CD4-positive, CD25-positive, alpha-beta regulatory T cell (primary cell): Measurements from ENCODE around the gene CSMD2. TPM values are rescaled to one million over a fixed set of nuclear protein-coding genes. Genes with fewer than 3 reads are reported as not detected.

Experiments
- ATAC-seq, 2 donors: fragments of 150-1000 bp; cut with Tn5 transposase; one replicate each; pipeline ENCODE4 v1.10.0; 2021; ENCODE audit warnings: low read depth in 2 of 2, moderate number of reproducible peaks in 2 of 2, moderate library complexity in 1 of 2
- DNase-seq, 3 donors: peaks; one replicate each; pipeline versions ENCODE4 v3.0.0 to v3.0.0-alpha.2; 2012 to 2022; ENCODE audit warnings: mixed read lengths in 1 of 3
- H3K27ac ChIP-seq: one replicate; pipeline ENCODE4 v1.7.0; 2013; ENCODE audit warnings: mild to moderate bottlenecking, low read length; ENCODE audit not compliant: insufficient read depth, poor library complexity, severe bottlenecking
- H3K27me3 ChIP-seq: one replicate; pipeline ENCODE4 v1.7.0; 2013; ENCODE audit warnings: low read length; ENCODE audit not compliant: control insufficient read depth, insufficient read depth
- H3K36me3 ChIP-seq: one replicate; pipeline ENCODE4 v1.7.0; 2013; ENCODE audit warnings: mild to moderate bottlenecking, low read length, moderate library complexity; ENCODE audit not compliant: control insufficient read depth, insufficient read depth
- H3K4me1 ChIP-seq: 2 replicates; pipeline ENCODE4 v1.7.0; 2013; ENCODE audit warnings: mild to moderate bottlenecking, low read length; ENCODE audit not compliant: insufficient read depth, control insufficient read depth, poor library complexity, severe bottlenecking
- H3K4me3 ChIP-seq: one replicate; pipeline ENCODE4 v1.7.0; 2013; ENCODE audit warnings: low read depth, mild to moderate bottlenecking, low read length, moderate library complexity
- H3K9me3 ChIP-seq, 2 experiments: 1 replicate in 1 of 2; 2 replicates in 1 of 2; pipeline ENCODE4 v1.7.0; 2013; ENCODE audit warnings: low read length in 2 of 2, mild to moderate bottlenecking in 1 of 2, moderate library complexity in 1 of 2; ENCODE audit not compliant: control insufficient read depth in 2 of 2
- H3K27ac Mint-ChIP-seq, 3 donors: one replicate each; pipeline ENCODE4 v1.8.0; 2020 to 2022; ENCODE audit warnings: mild to moderate bottlenecking in 3 of 3, mixed read lengths in 3 of 3, moderate library complexity in 2 of 3
- H3K27me3 Mint-ChIP-seq: one replicate; pipeline ENCODE4 v1.8.0; 2022; ENCODE audit warnings: mild to moderate bottlenecking, mixed read lengths
- H3K36me3 Mint-ChIP-seq: one replicate; pipeline ENCODE4 v1.8.0; 2020; ENCODE audit warnings: mixed read lengths
- H3K4me1 Mint-ChIP-seq, 4 donors: one replicate each; pipeline ENCODE4 v1.8.0; 2020 to 2022; ENCODE audit warnings: mixed read lengths in 4 of 4, mild to moderate bottlenecking in 1 of 4
- H3K4me3 Mint-ChIP-seq, 4 donors: one replicate each; pipeline ENCODE4 v1.8.0; 2020 to 2022; ENCODE audit warnings: mild to moderate bottlenecking in 4 of 4, mixed read lengths in 4 of 4, moderate library complexity in 3 of 4
- H3K9me3 Mint-ChIP-seq, 7 donors: one replicate each; pipeline ENCODE4 v1.8.0; 2020 to 2022; ENCODE audit warnings: mixed read lengths in 7 of 7, mild to moderate bottlenecking in 3 of 7, moderate library complexity in 2 of 7
- polyA plus RNA-seq, 4 donors: library from polyadenylated mRNA; unstranded; fragments of 300-500 nt; fragmentation: Illumina TruSeq; gene quantifications; one replicate each; pipeline ENCODE4 v1.2.3, GENCODE V29; 2021
- total RNA-seq: library from RNA; stranded (reverse); gene quantifications from one replicate; pipeline ENCODE4 v1.2.3, GENCODE V29; 2022

The CSMD2 gene
- total and polyA plus RNA-seq, 5 donors from 2014 or later = not detected

- Mint-ChIP-seq H3K27me3 (peaks cover 5% of the 10 kb centered on the region), H3K27ac (no peak overlapping the region), H3K4me3 (peak overlapping the region in 1 of 4 donors; percentile 38), H3K4me1 (no peaks in the 10 kb centered on the region), H3K36me3 (no peaks in the 10 kb centered on the region), H3K9me3 (no peaks in the 10 kb centered on the region)
- Histone ChIP-seq H3K27me3 (peaks cover 2% of the 10 kb centered on the region), H3K4me1 (no peaks in the 10 kb centered on the region), H3K27ac (no peak overlapping the region), H3K4me3 (no peak overlapping the region), H3K9me3 (no peaks in the 10 kb centered on the region), H3K36me3 (no peaks in the 10 kb centered on the region)
- DNase-seq (no peak), ATAC-seq (no peak)
Measured at GRCh38 chr1:33601751-33602150, 563.3 kb downstream of the CSMD2 start.

DNA sequence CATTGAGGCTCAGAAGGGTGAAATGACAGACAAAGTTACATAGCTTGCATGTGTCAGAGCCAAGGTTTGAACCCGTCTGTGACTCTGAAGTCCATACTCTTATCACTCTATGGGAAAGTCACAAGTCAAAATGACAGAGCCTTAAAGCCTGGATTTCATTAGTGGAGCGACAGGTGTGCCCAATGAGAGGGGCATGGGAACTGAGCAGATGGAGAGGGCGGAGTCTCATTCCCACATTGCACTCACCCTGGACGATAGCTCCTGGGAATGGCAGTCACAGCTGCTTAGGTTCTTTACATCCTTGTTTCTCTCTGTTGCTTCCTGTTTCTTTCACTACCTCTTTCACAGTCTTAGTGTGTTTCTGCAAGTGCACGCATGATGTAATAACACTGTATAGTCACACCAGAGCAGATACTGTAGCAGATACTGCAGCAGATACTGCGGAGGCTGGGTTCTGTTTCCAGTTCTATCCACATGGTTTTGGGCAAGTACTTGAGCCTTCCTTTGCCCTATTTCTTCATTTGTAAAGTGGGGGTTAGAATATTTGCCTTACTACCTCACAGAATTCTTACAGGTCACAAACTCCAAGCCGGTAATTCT is 565.4 kb downstream of the CSMD2 start:
- peaks cover 5% of the 10 kb centered on the region for H3K27me3 Mint-ChIP-seq
- no peaks in the 10 kb centered on the region for H3K9me3 ChIP-seq
- H3K4me3 ChIP-seq = no peak overlapping the region
- no peaks in the 10 kb centered on the region for H3K36me3 Mint-ChIP-seq
- H3K4me3 Mint-ChIP-seq = no peak overlapping the region
- H3K4me1 Mint-ChIP-seq = no peaks in the 10 kb centered on the region
- no peak overlapping the region for H3K27ac Mint-ChIP-seq
- H3K27me3 ChIP-seq = peaks cover 2% of the 10 kb centered on the region
- no peaks in the 10 kb centered on the region for H3K36me3 ChIP-seq
- H3K27ac ChIP-seq = no peak overlapping the region
- ATAC-seq = no peak
- no peaks in the 10 kb centered on the region for H3K4me1 ChIP-seq
- no peak for DNase-seq
- H3K9me3 Mint-ChIP-seq = no peaks in the 10 kb centered on the region

DNA sequence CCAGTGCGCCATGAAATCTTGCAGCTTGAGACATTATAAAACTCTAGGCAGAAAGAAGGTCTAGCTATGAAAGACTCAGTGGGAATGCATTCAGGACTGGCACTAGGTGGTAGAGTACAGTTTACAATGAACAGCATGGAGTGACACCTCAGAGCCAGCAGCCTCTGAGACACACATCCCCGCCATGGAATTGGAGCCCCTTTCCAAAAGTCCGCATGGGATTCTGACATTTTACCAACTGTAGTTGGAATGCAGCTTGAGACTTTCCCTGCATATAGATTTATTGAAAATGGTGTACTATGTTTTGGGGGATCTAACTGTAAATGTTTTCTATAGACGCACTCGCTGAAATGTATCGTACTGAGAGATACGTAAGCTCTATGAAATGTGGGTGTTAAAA is 576.3 kb downstream of the CSMD2 start:
- Mint-ChIP-seq H3K27me3 (no peaks in the 10 kb centered on the region), H3K9me3 (no peaks in the 10 kb centered on the region), H3K27ac (no peak overlapping the region), H3K4me1 (no peaks in the 10 kb centered on the region), H3K36me3 (no peaks in the 10 kb centered on the region), H3K4me3 (no peak overlapping the region)
- Histone ChIP-seq H3K27ac (no peak overlapping the region), H3K9me3 (no peaks in the 10 kb centered on the region), H3K4me3 (no peak overlapping the region), H3K4me1 (no peaks in the 10 kb centered on the region), H3K27me3 (no peaks in the 10 kb centered on the region), H3K36me3 (no peaks in the 10 kb centered on the region)
- DNase-seq (no peak), ATAC-seq (no peak)

- ATAC-seq (no peak), DNase-seq (no peak)
- Histone ChIP-seq H3K4me3 (no peak overlapping the region), H3K27ac (no peak overlapping the region), H3K9me3 (no peaks in the 10 kb centered on the region), H3K27me3 (no peaks in the 10 kb centered on the region), H3K4me1 (no peaks in the 10 kb centered on the region), H3K36me3 (no peaks in the 10 kb centered on the region)
- H3K4me1 Mint-ChIP-seq = no peaks in the 10 kb centered on the region
- H3K27ac Mint-ChIP-seq = no peak overlapping the region
- H3K27me3 Mint-ChIP-seq = no peaks in the 10 kb centered on the region
- no peak overlapping the region for H3K4me3 Mint-ChIP-seq
- H3K36me3 Mint-ChIP-seq = no peaks in the 10 kb centered on the region
- no peaks in the 10 kb centered on the region for H3K9me3 Mint-ChIP-seq
Measured at GRCh38 chr1:33586795-33587194, 578.2 kb downstream of the CSMD2 start.

- Histone ChIP-seq H3K4me3 (no peak overlapping the region), H3K27me3 (no peaks in the 10 kb centered on the region), H3K27ac (no peak overlapping the region), H3K9me3 (no peaks in the 10 kb centered on the region), H3K36me3 (no peaks in the 10 kb centered on the region), H3K4me1 (no peaks in the 10 kb centered on the region)
- H3K27ac Mint-ChIP-seq = peak overlapping the region in 1 of 3 donors; percentile 45
- no peak for ATAC-seq
- H3K4me3 Mint-ChIP-seq = no peak overlapping the region
- no peak for DNase-seq
- no peaks in the 10 kb centered on the region for H3K36me3 Mint-ChIP-seq
- no peaks in the 10 kb centered on the region for H3K27me3 Mint-ChIP-seq
- no peaks in the 10 kb centered on the region for H3K4me1 Mint-ChIP-seq
- H3K9me3 Mint-ChIP-seq = no peaks in the 10 kb centered on the region
Measured at GRCh38 chr1:33586106-33586505, 578.9 kb downstream of the CSMD2 start.

DNA sequence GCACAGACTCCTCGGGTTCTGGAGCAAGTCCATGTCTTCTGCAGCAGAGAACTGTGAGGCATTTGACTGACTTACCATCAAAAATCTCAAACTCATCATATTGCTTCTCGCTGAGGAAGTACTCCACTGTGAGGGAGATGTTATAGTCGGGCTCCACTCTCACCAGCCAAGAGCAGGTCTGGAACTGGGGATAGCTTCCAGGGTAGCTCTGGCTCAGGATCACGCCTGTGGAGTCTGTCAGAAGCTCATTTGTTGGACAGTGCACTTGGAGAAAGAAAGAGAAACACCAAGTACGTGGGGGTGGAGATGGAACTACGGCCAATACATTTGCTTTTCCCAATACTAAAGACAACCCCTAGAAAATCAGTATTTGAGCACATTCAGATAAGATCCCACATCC is 581.5 kb downstream of the CSMD2 start:
- no peaks in the 10 kb centered on the region for H3K4me1 ChIP-seq
- DNase-seq = no peak
- Mint-ChIP-seq H3K36me3 (no peaks in the 10 kb centered on the region), H3K4me1 (no peaks in the 10 kb centered on the region), H3K4me3 (no peak overlapping the region), H3K27ac (no peak overlapping the region), H3K9me3 (no peaks in the 10 kb centered on the region), H3K27me3 (no peaks in the 10 kb centered on the region)
- no peaks in the 10 kb centered on the region for H3K9me3 ChIP-seq
- no peak for ATAC-seq
- H3K4me3 ChIP-seq = no peak overlapping the region
- H3K27ac ChIP-seq = no peak overlapping the region
- no peaks in the 10 kb centered on the region for H3K36me3 ChIP-seq
- no peaks in the 10 kb centered on the region for H3K27me3 ChIP-seq

- no peaks in the 10 kb centered on the region for H3K36me3 Mint-ChIP-seq
- DNase-seq (no peak), ATAC-seq (no peak)
- Histone ChIP-seq H3K27me3 (peaks cover 8% of the 10 kb centered on the region), H3K27ac (no peak overlapping the region), H3K4me3 (no peak overlapping the region), H3K9me3 (no peaks in the 10 kb centered on the region), H3K36me3 (no peaks in the 10 kb centered on the region), H3K4me1 (no peaks in the 10 kb centered on the region)
- H3K4me3 Mint-ChIP-seq = no peak overlapping the region
- peaks cover 0 to 2% (median 0%) of the 10 kb centered on the region in 7 donors for H3K9me3 Mint-ChIP-seq
- H3K27ac Mint-ChIP-seq = no peak overlapping the region
- peaks cover 9% of the 10 kb centered on the region for H3K27me3 Mint-ChIP-seq
- H3K4me1 Mint-ChIP-seq = no peaks in the 10 kb centered on the region
Measured at GRCh38 chr1:33578557-33579448, 586.2 kb downstream of the CSMD2 start.

DNA sequence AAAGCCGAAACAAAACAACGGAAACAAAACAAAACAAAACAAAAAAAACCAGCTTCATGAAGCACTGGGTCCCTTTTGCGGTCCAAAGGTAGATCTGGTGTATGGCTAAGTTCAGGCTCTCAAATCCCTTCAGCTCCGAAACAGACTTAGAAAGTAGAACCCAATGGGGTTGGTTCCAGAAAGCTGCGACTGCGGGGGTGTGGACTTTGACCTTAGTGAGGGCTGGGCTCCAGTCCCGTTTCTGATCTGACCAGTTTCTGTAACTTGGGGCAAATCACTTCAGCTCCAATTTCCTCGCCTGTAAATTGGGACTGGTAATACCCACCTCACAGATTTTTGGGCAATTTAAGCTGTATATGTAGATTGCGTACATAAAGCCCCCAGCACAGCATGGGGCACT is 587.4 kb downstream of the CSMD2 start:
- Histone ChIP-seq H3K36me3 (no peaks in the 10 kb centered on the region), H3K4me1 (no peaks in the 10 kb centered on the region), H3K27ac (no peak overlapping the region), H3K9me3 (no peaks in the 10 kb centered on the region), H3K27me3 (peaks cover 9% of the 10 kb centered on the region), H3K4me3 (no peak overlapping the region)
- Mint-ChIP-seq H3K4me3 (no peak overlapping the region), H3K9me3 (peaks cover 0 to 2% (median 0%) of the 10 kb centered on the region in 7 donors), H3K4me1 (no peaks in the 10 kb centered on the region), H3K36me3 (no peaks in the 10 kb centered on the region), H3K27ac (no peak overlapping the region), H3K27me3 (peaks cover 15% of the 10 kb centered on the region)
- DNase-seq (no peak), ATAC-seq (no peak)
